Stimulated activated CD4-positive, alpha-beta T cell treated with anti-CD3 and anti-CD28 coated beads, TNF-alpha, amount 100 ng/mL, for 4 hours (primary cell): Measurements from ENCODE around the gene CPN2.

ENCODE experiments used
- DNase-seq, 3 experiments: peaks; one replicate each; pipeline ENCODE4 v3.0.0-alpha.2; 2020; ENCODE audit warnings: low read depth in 3 of 3

The CPN2 gene

DNA sequence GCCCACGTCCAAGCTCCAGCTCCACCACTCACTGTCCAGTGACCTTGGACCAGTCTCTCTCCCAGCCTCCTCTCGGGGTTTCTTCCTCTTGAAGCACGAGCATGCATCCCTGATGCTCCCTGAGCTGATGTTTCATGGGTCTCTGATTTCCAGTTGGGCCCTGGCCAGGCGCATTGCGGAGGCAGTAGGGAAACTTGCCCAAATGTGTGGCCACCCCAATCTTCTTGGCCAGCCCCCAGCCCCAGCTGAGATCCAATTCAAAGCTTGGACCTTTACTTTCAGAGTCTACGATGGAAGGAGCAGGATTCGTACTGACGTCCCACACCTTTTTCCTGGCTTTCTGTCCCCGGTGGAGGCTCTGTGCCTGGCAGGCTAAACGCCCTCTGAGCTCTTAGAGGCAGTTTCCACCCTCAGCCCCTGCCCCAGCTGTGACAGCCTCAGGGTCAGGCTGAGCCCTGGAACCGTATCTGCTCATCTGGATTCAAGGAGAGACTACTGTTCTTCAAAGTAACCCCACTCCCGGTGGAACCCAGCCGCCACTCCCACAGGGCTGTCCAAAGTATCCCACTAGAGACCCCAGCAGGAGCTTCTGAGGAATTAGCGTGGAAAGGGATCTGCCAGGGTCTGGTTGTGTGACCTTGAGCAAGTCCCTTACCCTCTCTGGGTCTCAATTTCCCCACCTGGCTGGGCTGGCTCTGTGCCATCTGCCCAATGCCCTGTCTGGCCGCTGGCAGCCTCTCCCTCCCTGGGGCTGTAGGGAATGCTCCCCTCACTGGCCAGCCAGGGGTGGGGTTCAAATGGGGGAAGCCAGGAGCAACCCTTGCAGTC, 37.4 kb downstream of the CPN2 start:
- no peak for DNase-seq

- no peak for DNase-seq
Observed at GRCh38 chr3:194312743-194313281, 38.3 kb downstream of the CPN2 start.

DNA sequence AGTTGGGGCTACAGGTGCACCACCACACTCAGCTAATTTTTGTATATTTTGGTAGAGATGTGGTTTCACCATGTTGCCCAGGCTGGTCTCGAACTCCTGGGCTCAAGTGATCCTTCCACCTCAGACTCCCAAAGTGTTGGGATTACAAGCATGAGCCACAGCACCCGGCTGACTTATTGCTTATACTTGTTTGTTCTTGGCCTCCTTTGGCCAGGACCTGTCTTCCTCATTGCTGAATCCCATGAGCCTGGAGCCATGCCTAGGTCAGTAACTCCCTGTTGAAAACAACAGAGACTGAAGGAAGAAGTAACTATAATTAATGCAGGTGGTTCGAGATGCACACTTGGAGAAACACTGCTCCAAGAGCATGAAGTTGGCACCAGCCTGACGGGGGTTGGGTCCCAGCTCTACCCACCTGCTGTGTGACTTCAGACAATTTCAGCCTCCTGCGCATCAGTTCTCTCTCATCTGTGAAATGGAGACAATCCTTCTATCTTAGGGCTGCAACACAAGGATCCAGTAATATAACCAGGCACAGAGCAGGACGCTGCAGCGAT, 38.9 kb downstream of the CPN2 start:
- no peak for DNase-seq

DNA sequence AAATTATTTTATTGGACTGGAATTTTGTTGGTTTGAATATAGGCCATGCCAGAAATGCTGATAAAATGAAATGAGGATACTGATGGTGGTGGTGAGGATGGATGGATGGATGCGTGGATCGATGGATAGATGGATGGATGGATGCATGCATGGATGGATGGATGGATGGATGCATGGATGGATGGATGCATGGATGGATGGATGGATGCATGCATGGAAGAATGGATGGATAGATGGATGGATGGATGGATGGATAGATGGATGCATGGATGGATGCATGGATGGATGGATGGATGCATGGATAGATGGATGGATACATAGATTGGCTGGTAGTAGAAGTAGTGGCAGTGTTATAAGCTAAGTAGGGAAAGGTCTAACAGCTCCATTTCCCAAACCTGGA, 40.1 kb downstream of the CPN2 start:
- DNase-seq, result no peak

DNA sequence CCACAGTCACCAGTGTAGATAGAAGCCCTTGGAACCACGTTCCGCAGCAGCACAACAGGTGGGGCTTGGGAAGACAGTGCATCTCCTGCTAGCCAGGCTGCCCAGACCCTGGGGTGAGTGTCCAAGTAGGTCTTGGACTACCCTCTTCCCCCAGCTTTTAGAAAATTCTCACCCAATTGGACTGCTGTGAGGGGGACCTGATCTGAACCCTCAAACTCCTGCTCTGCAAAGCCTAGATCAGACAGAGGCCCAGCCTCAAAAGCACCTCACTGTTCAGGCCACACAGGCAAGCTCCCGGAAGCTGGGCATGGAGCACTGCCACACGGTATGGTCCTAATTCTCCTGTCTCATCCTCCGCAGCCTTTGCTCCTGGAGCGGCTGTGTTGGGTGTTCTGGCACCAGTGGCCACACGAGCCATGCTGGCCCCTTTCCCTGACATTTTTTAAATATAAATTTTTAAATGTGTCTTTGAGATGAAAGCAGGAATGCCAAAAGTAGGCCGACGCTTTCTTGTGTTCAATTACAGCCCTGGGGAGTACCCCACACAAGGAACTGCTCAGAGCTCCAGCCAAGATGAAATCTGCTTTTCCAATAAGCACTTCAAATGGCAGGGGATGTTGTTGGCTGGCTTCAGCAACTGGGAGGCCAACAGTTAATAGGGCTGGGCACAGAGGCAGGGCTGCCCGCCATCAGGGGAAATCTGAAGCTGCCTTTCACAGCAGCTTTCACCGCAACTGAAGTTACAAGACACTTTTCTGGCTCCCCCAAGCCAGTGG, 40.9 kb downstream of the CPN2 start:
- DNase-seq, result no peak

DNA sequence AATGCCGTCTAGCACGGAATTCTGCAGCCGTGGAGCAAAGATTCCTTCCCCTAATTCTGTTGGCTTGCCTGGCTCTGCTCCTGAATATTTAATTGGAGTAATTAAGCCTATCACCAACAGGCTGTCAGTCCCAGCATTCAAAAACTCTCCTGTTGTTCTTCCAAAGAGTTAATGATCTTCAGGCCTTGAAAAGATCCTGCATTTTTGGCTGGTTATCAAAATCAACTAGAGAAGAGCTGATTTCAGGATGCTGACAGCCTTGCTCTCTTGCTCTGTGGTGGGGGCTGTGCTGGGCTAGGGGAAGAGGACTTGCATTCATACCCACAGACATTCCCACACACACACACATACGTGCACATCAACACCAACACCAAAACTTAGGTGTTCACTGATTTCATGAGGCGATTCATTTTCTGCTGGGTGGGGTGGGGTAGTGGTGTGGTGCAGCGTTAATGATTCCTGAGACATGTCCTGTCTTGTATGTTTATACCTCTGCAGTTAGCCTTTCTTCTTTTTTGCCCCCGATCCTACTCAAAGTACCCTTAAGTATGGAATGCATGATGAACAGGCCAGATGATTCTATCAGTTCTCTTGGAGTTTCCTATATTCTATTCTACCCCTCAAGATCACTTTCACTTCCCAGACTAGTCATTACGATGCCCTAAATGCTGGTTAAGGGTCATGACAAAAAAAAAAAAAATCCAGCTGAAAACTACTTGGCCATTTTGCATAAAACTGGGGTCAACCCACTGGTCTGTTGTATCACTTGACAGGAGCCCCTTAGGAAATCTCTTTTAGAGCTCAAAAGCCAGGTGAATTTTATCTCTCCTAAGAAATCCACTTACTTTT, 42.3 kb downstream of the CPN2 start:
- DNase-seq, result no peak

- DNase-seq, result no peak
Observed at GRCh38 chr3:194307849-194308248, 43.3 kb downstream of the CPN2 start.

DNA sequence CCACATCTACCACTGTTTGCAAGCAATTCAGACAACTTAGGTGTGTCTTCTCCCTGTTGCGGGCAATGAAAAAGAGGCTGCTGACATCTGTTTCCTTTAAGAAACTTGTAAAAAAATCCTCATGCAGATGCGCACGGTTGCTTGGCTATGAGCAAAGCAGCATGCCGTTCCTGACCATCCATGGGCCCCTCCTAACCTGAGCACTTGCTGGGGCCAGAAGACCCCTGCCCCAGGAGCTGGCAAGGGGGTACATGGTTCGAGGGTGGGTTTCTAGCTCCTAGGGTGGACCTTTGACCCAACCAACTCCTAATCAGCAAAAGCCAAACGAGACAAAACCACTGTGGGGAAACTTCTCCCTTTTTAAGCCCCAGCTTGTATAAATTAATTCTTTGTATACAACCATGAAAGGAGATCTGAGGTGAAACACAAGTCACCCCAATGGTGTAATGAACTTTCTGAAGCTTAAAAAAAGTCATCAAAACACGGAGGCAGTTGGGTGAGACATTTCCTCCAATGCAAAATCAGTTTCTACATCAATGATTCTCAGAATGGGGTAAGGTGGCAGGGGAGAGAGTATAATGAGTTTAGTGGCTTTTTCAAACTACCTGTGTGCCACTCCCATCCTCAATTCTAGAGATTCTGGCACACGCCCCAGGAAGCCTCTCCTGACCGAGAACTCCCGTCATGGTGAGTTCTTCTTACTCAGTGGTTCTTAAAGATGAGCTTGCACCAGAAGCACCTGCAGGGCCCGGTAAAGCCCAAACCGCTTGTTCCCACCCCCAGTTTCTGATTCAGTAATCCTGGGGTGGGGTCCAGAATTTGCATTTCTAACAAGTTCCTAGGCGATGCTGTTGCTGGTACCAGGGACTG, 44.1 kb downstream of the CPN2 start:
- no peak for DNase-seq

DNA sequence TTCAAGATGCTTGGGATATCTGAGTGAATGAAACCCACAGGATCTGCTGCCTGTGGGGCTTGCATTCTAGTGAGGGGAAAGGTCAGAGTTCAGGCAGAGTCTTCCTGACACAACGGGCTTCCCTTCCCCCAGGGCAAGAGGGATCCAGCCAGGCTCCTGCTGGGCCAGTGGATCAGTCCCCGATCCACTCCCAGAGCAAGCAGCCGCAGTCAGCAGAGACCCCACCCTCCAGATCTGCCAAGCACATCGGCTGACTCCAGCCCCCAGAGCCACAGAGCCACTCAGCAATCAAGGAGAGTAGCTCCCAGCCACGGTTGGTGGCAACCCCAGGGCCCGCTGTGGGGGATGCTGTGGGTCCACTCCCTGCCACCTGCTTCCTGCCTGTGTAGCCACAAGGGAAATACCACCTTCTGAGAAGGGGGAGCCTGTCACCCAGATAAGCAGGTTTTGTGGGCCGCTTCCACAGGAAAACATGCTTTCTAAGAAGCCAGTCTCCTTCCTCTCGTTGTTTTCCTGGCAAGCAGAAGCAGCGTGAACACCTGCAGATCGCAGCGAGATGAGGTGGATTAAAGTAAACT, 44.9 kb downstream of the CPN2 start:
- DNase-seq, result peak in 1 of 3 experiments; percentile 23

GRCh38 chr3:194305356-194306108, 45.6 kb downstream of the CPN2 start:
- no peak for DNase-seq

GRCh38 chr3:194304186-194304917, 46.8 kb downstream of the CPN2 start:
- DNase-seq, result no peak

GRCh38 chr3:194303749-194304148, 47.4 kb downstream of the CPN2 start:
- no peak for DNase-seq

DNA sequence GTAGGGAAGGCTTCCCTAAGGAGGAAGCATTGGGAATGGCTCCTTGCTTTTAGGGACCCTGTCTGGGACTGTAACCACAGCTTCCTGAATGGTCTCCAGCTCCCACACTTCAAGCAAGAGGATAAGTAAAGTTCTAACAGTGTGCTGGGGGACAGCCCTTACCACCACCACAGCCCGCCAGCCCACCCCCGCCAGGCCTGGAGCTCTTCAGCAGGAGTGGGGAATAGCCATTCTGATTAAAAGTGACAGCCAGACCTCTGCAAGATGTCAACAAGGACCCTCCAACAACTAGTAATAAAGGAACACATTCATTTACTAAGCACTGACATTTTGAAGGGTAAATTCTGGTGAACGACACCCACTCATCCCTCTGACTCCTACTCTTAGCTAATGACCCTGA, 49.4 kb downstream of the CPN2 start:
- no peak for DNase-seq

DNA sequence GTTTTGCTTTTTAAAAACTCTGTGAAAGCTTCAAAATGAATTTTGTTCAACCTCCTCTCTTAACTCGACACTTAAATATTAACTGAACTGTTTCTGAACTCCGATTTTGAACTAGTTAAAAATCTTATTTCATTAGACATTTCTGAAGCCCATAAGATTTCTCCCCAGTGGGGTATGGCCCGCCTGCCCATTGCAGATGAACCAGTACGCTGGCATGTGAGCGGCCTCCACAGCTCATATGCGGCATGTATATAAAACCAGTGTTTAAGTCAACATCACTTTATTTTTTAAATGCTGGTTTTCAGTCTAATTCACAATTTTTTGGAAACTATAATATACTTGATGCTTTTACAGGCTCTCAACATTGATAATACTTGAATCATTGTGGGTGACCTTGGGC, 50.2 kb downstream of the CPN2 start:
- no peak for DNase-seq

DNA sequence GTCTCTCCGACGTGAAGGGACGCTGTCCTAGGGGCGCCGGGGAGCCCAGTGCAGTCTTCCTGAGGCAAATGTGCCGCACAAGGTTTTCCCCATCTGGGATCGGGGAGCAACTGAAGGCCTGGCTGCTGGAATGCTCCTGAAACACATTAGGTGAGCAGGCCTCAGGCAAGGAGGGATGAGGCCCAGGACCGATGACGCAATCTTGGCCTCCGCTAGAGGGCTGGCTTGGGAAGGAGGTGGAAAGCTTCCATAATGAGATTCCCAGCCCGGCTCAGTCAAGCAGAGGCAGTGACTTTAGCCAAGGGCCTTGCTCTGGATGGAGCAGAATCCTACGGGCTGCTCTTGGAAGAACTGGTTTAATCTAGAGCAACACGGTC, 50.8 kb downstream of the CPN2 start:
- no peak for DNase-seq

- no peak for DNase-seq
Observed at GRCh38 chr3:194298331-194299227, 52.5 kb downstream of the CPN2 start.

DNA sequence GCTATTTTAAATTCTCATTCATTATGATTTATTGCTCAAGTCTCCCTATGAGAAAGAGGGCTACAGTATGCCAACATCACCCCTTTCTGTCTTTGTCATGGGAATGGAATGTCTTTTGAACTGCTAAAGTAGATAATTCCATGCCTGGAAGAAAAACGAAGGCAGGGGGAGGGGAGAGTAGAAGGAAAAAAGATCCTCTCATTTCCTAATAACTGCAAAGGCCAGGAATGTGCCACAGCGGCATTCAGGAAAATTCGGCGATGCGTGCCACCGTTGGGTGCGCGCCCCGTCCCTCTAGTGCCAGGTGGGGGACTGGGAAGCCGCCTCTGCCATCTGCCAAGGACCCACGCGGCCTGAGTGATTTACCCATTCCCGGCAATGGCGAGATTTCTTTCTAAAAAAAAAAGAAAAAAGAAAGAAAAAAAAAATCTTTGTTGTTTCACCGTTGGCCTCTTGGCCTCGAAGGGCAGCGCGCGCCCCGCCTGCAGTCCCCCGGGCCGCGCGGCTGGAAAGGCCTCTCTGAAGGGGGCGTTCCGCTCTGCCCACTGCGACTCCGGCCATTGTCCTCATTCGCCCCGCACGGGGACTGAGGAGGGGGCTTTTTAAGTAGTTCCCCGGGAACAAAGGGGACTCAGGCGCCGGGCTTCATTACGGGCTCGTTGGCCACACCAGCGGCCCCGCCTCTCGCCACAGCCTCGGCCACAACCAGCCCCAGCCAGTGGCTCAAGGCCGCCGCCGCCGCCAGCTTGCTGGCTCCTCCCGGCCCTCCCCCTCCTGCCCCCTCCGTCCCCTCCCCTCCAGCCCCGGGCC, 54.5 kb downstream of the CPN2 start:
- no peak for DNase-seq
